GM18507 (cell line): ENCODE results near the gene SGCA.

Experiments
- DNase-seq: peaks from one replicate; pipeline ENCODE4 v3.0.0; 2011; ENCODE audit warnings: low read depth; ENCODE audit not compliant: insufficient read length; ENCODE audit errors: extremely low spot score
- FAIRE-seq: peaks from 2 replicates; lab custom pipeline; 2011; peaks lifted over from hg19 to GRCh38; lab: Jason Lieb, UNC

SGCA gene

GRCh38 chr17:50146927-50147665, 18.7 kb upstream of the SGCA start:
- peak; percentile 71 for FAIRE-seq

GRCh38 chr17:50147841-50148225, 18.0 kb upstream of the SGCA start:
- no peak for FAIRE-seq

More at GRCh38 chr17:50146927-50147665, 18.7 kb upstream of the SGCA start:
- no peak for DNase-seq

GRCh38 chr17:50148226-50149090, 17.3 kb upstream of the SGCA start:
- FAIRE-seq = peak; percentile 98
- no peak for DNase-seq

More at GRCh38 chr17:50147841-50148225, 18.0 kb upstream of the SGCA start:
- DNase-seq = no peak

- FAIRE-seq (no peak), DNase-seq (no peak)
Observed at GRCh38 chr17:50149091-50149416, 16.8 kb upstream of the SGCA start.

GRCh38 chr17:50149417-50150353, 16.1 kb upstream of the SGCA start:
- FAIRE-seq (no peak), DNase-seq (no peak)

- DNase-seq (no peak), FAIRE-seq (no peak)
Observed at GRCh38 chr17:50150354-50151040, 15.3 kb upstream of the SGCA start, which contains the start of gene PPP1R9B. Gene PPP1R9B (minus strand): TSS chr17:50150677. CDS start chr17:50150513, 164 bp downstream.

- FAIRE-seq (peak; percentile 84), DNase-seq (no peak)
Observed at GRCh38 chr17:50151041-50151936, 14.5 kb upstream of the SGCA start.

- peak; percentile 91 for FAIRE-seq
Observed at GRCh38 chr17:50151937-50152547, 13.8 kb upstream of the SGCA start.

GRCh38 chr17:50152736-50153135, 13.1 kb upstream of the SGCA start:
- FAIRE-seq = no peak
- no peak for DNase-seq

More at GRCh38 chr17:50151937-50152547, 13.8 kb upstream of the SGCA start:
- no peak for DNase-seq

- DNase-seq (no peak), FAIRE-seq (no peak)
Observed at GRCh38 chr17:50153650-50154575, 11.9 kb upstream of the SGCA start.

GRCh38 chr17:50154604-50155003, 11.2 kb upstream of the SGCA start:
- FAIRE-seq (peak; percentile 81), DNase-seq (no peak)

- FAIRE-seq (no peak), DNase-seq (no peak)
Observed at GRCh38 chr17:50155115-50155819, 10.5 kb upstream of the SGCA start.

- no peak for FAIRE-seq
Observed at GRCh38 chr17:50157891-50158290, 7.9 kb upstream of the SGCA start.

GRCh38 chr17:50161023-50161910, 4.5 kb upstream of the SGCA start:
- FAIRE-seq = peak; percentile 92

More at GRCh38 chr17:50157891-50158290, 7.9 kb upstream of the SGCA start:
- no peak for DNase-seq

GRCh38 chr17:50161911-50162288, 3.9 kb upstream of the SGCA start:
- DNase-seq (no peak), FAIRE-seq (no peak)

More at GRCh38 chr17:50161023-50161910, 4.5 kb upstream of the SGCA start:
- DNase-seq = peak; percentile 98
